ENCODE data around the gene C6orf47.

The C6orf47 gene

DNA sequence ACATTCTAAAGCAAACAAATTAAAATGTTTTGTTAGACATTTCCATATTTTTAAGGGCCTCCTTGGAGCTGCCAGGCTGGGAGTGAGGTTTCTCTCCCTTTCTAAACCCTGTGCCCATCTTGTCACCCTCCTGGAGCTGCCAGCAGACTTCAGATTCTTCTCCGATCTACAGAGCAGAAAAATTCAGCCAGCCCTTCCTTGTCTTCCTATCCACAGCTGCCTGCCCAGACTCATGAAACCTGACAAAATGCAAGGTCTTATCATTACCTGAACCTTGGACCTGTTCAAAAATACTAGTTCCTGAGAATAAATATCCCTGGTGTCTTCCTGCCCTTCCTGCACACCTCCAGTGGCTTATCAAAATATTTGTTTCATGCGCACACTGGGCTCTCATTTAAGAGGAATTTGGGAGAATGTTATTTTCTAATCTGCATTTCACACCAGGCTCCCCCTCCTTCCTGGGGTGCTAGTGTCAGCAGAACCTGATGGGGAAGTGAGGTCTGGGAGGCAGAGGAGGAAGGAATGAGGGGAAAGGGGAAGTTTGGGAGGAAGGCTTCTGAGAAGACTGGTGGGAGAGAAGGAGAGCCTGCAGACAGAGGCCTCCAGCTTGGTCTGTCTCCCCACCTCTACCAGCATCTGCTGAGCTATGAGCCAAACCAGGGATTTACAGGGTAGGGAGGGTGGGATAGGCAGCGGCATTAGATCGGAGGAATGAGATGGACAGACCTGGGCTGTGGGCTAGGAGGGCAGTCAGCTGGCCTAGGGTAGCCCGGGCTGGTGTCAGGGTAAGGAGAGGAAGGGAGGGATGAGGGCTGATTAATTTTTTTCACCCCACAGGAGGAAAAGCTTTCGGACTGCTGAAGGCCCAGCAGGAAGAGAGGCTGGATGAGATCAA, 45.6 kb downstream of the C6orf47 start, which contains the start of gene AIF1:
AIF1 (plus strand) TSS at position 551 of the 895 bp plus-strand sequence; CDS start at position 647, 96 bp downstream.
- no peak for DNase-seq (ENCODE audit: low spot score)

DNA sequence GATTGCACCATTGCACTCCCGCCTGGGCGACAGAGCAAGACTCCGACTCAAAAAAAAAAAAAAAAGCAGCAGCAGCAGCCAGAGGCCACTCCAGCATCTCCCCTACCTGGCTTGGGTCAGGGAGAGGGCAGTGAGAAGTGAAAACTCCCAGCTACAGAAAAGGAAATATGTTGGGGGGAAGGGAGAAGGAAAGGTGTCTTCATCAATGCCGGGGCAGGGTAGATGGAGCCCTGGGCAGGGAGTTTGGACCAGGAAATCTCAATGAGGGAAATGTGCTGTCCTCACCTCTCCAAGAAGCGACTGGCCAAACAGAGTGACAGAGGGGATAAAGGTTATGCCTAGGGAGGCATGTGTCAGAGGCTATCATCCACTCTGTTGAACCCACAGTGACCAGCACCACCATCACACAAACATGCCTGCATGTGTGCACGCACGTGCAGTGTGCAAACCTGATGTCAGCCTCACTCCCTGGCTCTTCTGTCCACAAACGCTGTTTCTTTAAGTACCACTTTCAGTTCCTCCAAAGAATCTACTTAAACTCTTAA, 46.4 kb downstream of the C6orf47 start:
- no peak for DNase-seq (ENCODE audit: low spot score)

GRCh38 chr6:31610968-31611367, 49.6 kb downstream of the C6orf47 start:
- DNase-seq (ENCODE audit: low spot score), result no peak

DNA sequence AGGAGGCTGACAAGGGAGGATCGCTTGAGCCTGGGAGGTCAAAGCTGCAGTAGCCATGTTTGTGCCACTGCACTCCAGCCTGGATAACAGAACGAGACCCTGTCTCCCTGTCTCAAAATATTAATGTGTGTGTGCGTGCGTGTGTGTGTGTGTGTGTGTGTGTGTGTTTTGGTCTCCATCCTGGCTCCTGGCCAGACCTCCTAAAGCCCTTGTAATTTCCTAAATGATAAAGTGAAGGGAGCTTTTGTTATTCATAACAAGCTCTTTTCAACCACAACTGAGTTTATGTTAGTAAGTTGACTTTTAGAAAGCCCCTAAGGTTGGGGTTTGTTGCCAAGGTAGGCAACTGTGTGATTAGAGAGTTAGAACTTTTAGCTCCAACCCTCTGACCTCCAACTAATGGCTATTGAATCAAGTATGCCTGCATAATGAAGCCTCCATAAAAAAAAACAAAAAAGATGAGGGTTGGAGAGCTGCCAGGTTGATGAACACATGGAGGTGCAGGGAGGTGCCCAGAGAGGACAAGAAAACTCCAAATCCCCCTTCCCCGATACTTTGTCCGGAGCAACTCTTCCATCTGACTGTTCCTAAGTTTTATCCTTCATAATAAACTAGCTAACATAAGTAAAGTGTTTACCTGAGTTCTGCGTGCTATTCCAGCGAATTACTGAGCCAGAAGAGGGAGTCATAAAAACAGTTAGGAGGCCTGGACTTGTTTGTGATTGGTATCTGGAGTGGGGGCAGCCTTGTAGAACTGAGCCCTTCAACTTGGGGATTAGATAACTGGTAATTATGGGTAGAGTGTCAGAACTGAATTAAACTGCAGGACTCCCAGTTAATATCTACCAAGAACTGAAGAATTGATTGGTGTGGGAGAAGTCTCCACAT, 50.8 kb downstream of the C6orf47 start:
- no peak for DNase-seq (ENCODE audit: low spot score)
